Measurements from ENCODE around the gene EIPR1. TPM values are rescaled to one million over a fixed set of nuclear protein-coding genes. Genes with fewer than 3 reads are reported as not detected.
"Not testable (repeated sequence)": the region's sequence is repeated elsewhere in the genome, so short reads cannot be mapped to it uniquely, and the experiment has no call there.

EIPR1 gene
- total RNA-seq, 2 donors from 2014 or later = 25.1 to 28.5 TPM

DNA sequence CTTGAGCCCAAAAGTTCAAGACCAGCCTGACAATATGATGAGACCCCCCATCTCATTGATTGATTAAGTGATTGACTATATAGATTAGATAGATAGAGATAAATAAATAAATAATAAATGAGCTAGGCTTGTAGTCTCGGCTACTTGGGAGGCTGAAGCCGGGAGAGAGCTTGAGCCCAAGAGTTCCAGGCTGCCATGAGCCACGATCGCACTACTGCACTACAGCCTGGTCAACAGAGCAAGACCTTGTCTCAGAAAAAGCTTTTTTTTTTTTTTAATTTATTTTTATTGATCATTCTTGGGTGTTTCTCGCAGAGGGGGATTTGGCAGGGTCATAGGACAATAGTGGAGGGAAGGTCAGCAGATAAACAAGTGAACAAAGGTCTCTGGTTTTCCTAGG, 12.4 kb downstream of the EIPR1 start:
- ATAC-seq (no peak), DNase-seq (no peak)
- H3K27ac Mint-ChIP-seq = no peak overlapping the region
- no peaks in the 10 kb centered on the region for H3K27me3 Mint-ChIP-seq
- no peak overlapping the region for H3K4me3 Mint-ChIP-seq
- peaks cover 5% of the 10 kb centered on the region for H3K36me3 Mint-ChIP-seq (ENCODE audit: low read depth)
- H3K9me3 ChIP-seq (ENCODE audit: control insufficient read depth, low read length, poor library complexity, severe bottlenecking) = no peaks in the 10 kb centered on the region
- peaks cover 28% of the 10 kb centered on the region for H3K4me1 Mint-ChIP-seq

- ATAC-seq = no peak
- no peak overlapping the region for H3K27ac Mint-ChIP-seq
- H3K36me3 Mint-ChIP-seq (ENCODE audit: low read depth) = peaks cover 2% of the 10 kb centered on the region
- H3K4me3 Mint-ChIP-seq = no peak overlapping the region
- no peaks in the 10 kb centered on the region for H3K9me3 ChIP-seq (ENCODE audit: control insufficient read depth, low read length, poor library complexity, severe bottlenecking)
- H3K4me1 Mint-ChIP-seq = peaks cover 32% of the 10 kb centered on the region
- no peaks in the 10 kb centered on the region for H3K27me3 Mint-ChIP-seq
- DNase-seq = no peak
These were observed 15.9 kb downstream of the EIPR1 start for GRCh38 chr2:3361518-3362389.

- H3K9me3 ChIP-seq (ENCODE audit: control insufficient read depth, low read length, poor library complexity, severe bottlenecking) = no peaks in the 10 kb centered on the region
- Mint-ChIP-seq H3K27ac (no peak overlapping the region), H3K27me3 (no peaks in the 10 kb centered on the region), H3K4me1 (peaks cover 23% of the 10 kb centered on the region), H3K4me3 (no peak overlapping the region), H3K36me3 (ENCODE audit: low read depth) (peaks cover 5% of the 10 kb centered on the region)
- ATAC-seq = no peak
- DNase-seq = no peak
These were observed 19.7 kb downstream of the EIPR1 start for GRCh38 chr2:3357926-3358325.

GRCh38 chr2:3357446-3357845, 20.2 kb downstream of the EIPR1 start:
- not testable (repeated sequence) for H3K9me3 ChIP-seq (ENCODE audit: control insufficient read depth, low read length, poor library complexity, severe bottlenecking); DNase-seq; H3K4me3 Mint-ChIP-seq; H3K27ac Mint-ChIP-seq; H3K36me3 Mint-ChIP-seq (ENCODE audit: low read depth); ATAC-seq; H3K27me3 Mint-ChIP-seq
- peaks cover 23% of the 10 kb centered on the region for H3K4me1 Mint-ChIP-seq

DNA sequence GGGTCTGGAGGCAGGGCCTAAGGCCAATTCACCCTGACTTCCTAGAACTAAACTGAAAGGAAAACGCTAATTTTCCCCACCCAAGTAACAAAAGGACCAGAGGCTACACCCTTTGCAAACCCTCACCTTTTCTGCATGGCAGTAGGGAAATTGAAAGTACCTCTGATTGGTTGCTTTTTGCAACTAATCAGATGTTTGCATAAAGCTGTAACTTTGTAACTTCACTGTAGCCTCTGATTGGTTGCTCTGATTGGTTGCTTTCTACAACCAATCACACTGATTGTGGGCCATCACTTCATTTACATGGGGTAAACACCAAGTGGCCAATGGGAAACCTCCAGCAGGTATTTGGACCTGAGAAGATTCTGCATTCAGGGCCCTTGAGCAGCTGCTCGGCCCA, 20.8 kb downstream of the EIPR1 start:
- H3K27me3 Mint-ChIP-seq = no peaks in the 10 kb centered on the region
- DNase-seq (no peak), ATAC-seq (no peak)
- H3K27ac Mint-ChIP-seq = no peak overlapping the region
- no peak overlapping the region for H3K4me3 Mint-ChIP-seq
- H3K36me3 Mint-ChIP-seq (ENCODE audit: low read depth) = peaks cover 9% of the 10 kb centered on the region
- no peaks in the 10 kb centered on the region for H3K9me3 ChIP-seq (ENCODE audit: control insufficient read depth, low read length, poor library complexity, severe bottlenecking)
- H3K4me1 Mint-ChIP-seq = peaks cover 20% of the 10 kb centered on the region

GRCh38 chr2:3355951-3356569, 21.6 kb downstream of the EIPR1 start:
- H3K9me3 ChIP-seq (ENCODE audit: control insufficient read depth, low read length, poor library complexity, severe bottlenecking) = no peaks in the 10 kb centered on the region
- Mint-ChIP-seq H3K27me3 (no peaks in the 10 kb centered on the region), H3K27ac (no peak overlapping the region), H3K4me3 (no peak overlapping the region), H3K4me1 (peaks cover 16% of the 10 kb centered on the region), H3K36me3 (ENCODE audit: low read depth) (peaks cover 9% of the 10 kb centered on the region)
- DNase-seq (no peak), ATAC-seq (no peak)

DNA sequence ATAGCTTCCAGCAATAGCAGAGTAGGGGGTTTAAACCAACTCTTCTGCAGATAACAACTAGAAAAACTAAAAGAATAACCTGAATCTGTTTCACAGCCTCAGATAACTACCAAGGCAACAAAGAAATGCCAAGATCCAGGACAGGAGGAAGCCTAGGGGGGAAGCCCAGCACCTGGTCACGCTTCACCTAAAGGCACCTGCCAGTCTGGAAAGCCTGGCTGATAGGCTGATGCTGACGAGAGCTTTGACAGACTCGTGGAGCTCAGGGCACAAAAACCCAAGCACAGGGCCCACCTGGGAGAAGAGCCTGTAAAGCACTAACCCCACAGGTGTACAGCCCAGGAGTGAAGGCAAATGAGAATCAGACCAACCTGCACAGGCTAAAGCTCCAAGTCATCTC, 22.6 kb downstream of the EIPR1 start:
- Mint-ChIP-seq H3K4me3 (no peak overlapping the region), H3K36me3 (ENCODE audit: low read depth) (peaks cover 12% of the 10 kb centered on the region), H3K27me3 (no peaks in the 10 kb centered on the region), H3K4me1 (peaks cover 13% of the 10 kb centered on the region), H3K27ac (no peak overlapping the region)
- ATAC-seq (no peak), DNase-seq (no peak)
- H3K9me3 ChIP-seq (ENCODE audit: control insufficient read depth, low read length, poor library complexity, severe bottlenecking) = no peaks in the 10 kb centered on the region

GRCh38 chr2:3349211-3349693, 28.4 kb downstream of the EIPR1 start:
- no peak for ATAC-seq
- no peaks in the 10 kb centered on the region for H3K9me3 ChIP-seq (ENCODE audit: control insufficient read depth, low read length, poor library complexity, severe bottlenecking)
- Mint-ChIP-seq H3K4me1 (peaks cover 5% of the 10 kb centered on the region), H3K36me3 (ENCODE audit: low read depth) (peaks cover 18% of the 10 kb centered on the region), H3K27me3 (no peaks in the 10 kb centered on the region), H3K4me3 (no peak overlapping the region), H3K27ac (no peak overlapping the region)
- DNase-seq = no peak

DNA sequence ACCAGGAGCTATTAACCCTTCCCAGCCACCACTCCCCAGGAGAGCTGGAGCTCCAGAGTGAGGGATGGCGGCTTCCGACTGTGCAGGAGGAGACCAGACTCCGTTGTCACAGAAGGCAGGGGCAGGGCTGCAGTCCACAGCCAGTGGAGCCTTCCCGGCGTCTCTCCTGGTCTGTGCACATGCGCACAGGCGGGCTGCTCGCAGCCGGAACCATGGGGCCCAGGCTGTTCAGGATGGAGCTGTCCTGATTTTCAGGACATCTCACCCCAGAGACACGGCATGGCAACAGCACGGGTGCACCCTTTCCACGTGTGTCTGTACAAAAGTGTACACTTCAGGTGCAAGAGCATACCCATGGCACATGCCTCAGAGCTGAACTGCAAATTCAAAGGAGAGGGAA, 28.9 kb downstream of the EIPR1 start:
- Mint-ChIP-seq H3K4me3 (no peak overlapping the region), H3K27me3 (no peaks in the 10 kb centered on the region), H3K36me3 (ENCODE audit: low read depth) (peaks cover 14% of the 10 kb centered on the region), H3K27ac (no peak overlapping the region), H3K4me1 (peaks cover 5% of the 10 kb centered on the region)
- H3K9me3 ChIP-seq (ENCODE audit: control insufficient read depth, low read length, poor library complexity, severe bottlenecking) = no peaks in the 10 kb centered on the region
- no peak for DNase-seq
- ATAC-seq = no peak

DNA sequence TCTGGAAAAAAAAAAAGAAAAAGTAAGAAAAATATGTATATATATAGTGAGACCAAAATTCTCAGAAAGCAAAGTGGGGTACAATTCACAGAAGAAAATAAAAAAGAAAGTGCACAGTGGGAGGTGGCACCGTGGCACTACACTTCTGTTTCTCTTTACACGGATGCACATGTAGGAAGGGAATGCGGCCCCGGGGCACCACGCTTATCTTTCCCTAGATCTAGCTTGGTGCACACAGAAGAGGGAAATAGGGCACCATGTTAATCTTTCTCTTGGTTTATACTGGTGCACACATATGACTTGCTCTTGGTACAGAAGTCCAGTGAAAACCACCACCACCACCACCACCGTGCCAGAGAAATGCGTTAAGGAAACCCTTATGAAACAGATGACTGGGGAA, 32.0 kb downstream of the EIPR1 start:
- Mint-ChIP-seq H3K36me3 (ENCODE audit: low read depth) (peaks cover 8% of the 10 kb centered on the region), H3K4me1 (peaks cover 5% of the 10 kb centered on the region), H3K4me3 (no peak overlapping the region), H3K27ac (no peak overlapping the region), H3K27me3 (no peaks in the 10 kb centered on the region)
- DNase-seq = no peak
- no peak for ATAC-seq
- H3K9me3 ChIP-seq (ENCODE audit: control insufficient read depth, low read length, poor library complexity, severe bottlenecking) = no peaks in the 10 kb centered on the region

GRCh38 chr2:3344897-3345296, 32.7 kb downstream of the EIPR1 start:
- H3K27me3 Mint-ChIP-seq = no peaks in the 10 kb centered on the region
- no peaks in the 10 kb centered on the region for H3K9me3 ChIP-seq (ENCODE audit: control insufficient read depth, low read length, poor library complexity, severe bottlenecking)
- H3K36me3 Mint-ChIP-seq (ENCODE audit: low read depth) = peaks cover 6% of the 10 kb centered on the region
- no peak overlapping the region for H3K4me3 Mint-ChIP-seq
- no peak for DNase-seq
- no peak for ATAC-seq
- H3K4me1 Mint-ChIP-seq = peaks cover 5% of the 10 kb centered on the region
- peak overlapping the region; percentile 21 for H3K27ac Mint-ChIP-seq

DNA sequence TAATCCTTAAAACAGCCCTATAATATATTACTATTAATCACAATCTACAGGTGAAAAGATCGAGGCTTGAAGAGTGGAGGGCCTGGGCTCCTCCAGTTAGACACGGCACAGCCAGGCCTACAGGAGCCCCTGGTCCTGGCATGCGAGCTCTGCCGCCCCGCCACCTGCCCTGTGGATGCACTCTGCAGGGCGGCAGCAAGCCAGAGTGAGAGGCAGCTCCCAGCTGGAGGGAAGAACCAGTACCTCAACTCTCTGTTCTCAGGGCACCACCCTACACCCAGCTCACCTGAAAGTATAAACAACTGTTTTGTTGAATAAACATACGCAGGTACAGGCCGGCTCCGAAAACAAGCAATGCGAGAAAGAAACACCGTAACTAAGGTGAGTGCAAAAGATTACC, 34.6 kb downstream of the EIPR1 start:
- no peaks in the 10 kb centered on the region for H3K9me3 ChIP-seq (ENCODE audit: control insufficient read depth, low read length, poor library complexity, severe bottlenecking)
- H3K4me1 Mint-ChIP-seq = peaks cover 5% of the 10 kb centered on the region
- no peak for ATAC-seq
- H3K27ac Mint-ChIP-seq = no peak overlapping the region
- H3K4me3 Mint-ChIP-seq = no peak overlapping the region
- no peak for DNase-seq
- H3K27me3 Mint-ChIP-seq = no peaks in the 10 kb centered on the region
- peaks cover 6% of the 10 kb centered on the region for H3K36me3 Mint-ChIP-seq (ENCODE audit: low read depth)

- DNase-seq (no peak), ATAC-seq (no peak)
- H3K27me3 Mint-ChIP-seq = no peaks in the 10 kb centered on the region
- peaks cover 5% of the 10 kb centered on the region for H3K4me1 Mint-ChIP-seq
- H3K9me3 ChIP-seq (ENCODE audit: control insufficient read depth, low read length, poor library complexity, severe bottlenecking) = no peaks in the 10 kb centered on the region
- H3K4me3 Mint-ChIP-seq = no peak overlapping the region
- no peak overlapping the region for H3K27ac Mint-ChIP-seq
- H3K36me3 Mint-ChIP-seq (ENCODE audit: low read depth) = peaks cover 3% of the 10 kb centered on the region
These were observed 35.3 kb downstream of the EIPR1 start for GRCh38 chr2:3342324-3342723.

- Mint-ChIP-seq H3K36me3 (ENCODE audit: low read depth) (peaks cover 5% of the 10 kb centered on the region), H3K27ac (peak overlapping the region; percentile 24), H3K4me1 (peaks cover 2% of the 10 kb centered on the region), H3K4me3 (no peak overlapping the region), H3K27me3 (no peaks in the 10 kb centered on the region)
- no peak for DNase-seq
- no peak for ATAC-seq
- H3K9me3 ChIP-seq (ENCODE audit: control insufficient read depth, low read length, poor library complexity, severe bottlenecking) = no peaks in the 10 kb centered on the region
These were observed 36.3 kb downstream of the EIPR1 start for GRCh38 chr2:3341336-3341735.

Measured in T-helper 17 cell (primary cell).